SJSA1 (cell line): ENCODE data around the gene TXNDC11. TPM values are rescaled to one million over a fixed set of nuclear protein-coding genes. Genes with fewer than 3 reads are reported as not detected.

ENCODE experiments used
- DNase-seq, 2 experiments: peaks; one replicate each; pipeline ENCODE4 v3.0.0-alpha.2; 2015 to 2020; ENCODE audit warnings: low spot score in 2 of 2, low read depth in 1 of 2
- H3K27ac ChIP-seq: fragments of 250-450 bp; sonication (Bioruptor Pico); 2 replicates; pipeline ENCODE4 v1.5.1; 2020; ENCODE audit warnings: mild to moderate bottlenecking, moderate library complexity
- H3K27me3 ChIP-seq: fragments of 250-450 bp; sonication (Bioruptor Pico); replicated peaks from 2 replicates; pipeline ENCODE4 v1.5.1; 2020; ENCODE audit warnings: mild to moderate bottlenecking, moderate library complexity
- H3K36me3 ChIP-seq: fragments of 250-450 bp; sonication (Bioruptor Pico); 2 replicates; pipeline ENCODE4 v1.5.1; 2020; ENCODE audit warnings: mild to moderate bottlenecking
- H3K4me1 ChIP-seq: fragments of 250-450 bp; sonication (Bioruptor Pico); replicated peaks from 2 replicates; pipeline ENCODE4 v1.6.1; 2021; ENCODE audit warnings: mild to moderate bottlenecking
- H3K4me3 ChIP-seq: fragments of 250-450 bp; sonication (Bioruptor Pico); 2 replicates; pipeline ENCODE4 v1.5.1; 2020; ENCODE audit warnings: mild to moderate bottlenecking
- H3K9me3 ChIP-seq: fragments of 250-450 bp; sonication (Bioruptor Pico); replicated peaks from 2 replicates; pipeline ENCODE4 v1.5.1; 2020; ENCODE audit warnings: mild to moderate bottlenecking
- total RNA-seq: library from RNA; depleted of rRNA; stranded (reverse); fragments of >200 nt; shearing (Covaris generic); gene quantifications from 2 replicates; pipeline ENCODE4 v1.2.3, GENCODE V29; 2014

The TXNDC11 gene
- total RNA-seq, 1 experiment from 2014 or later, result 29.7 TPM

GRCh38 chr16:11705311-11706025 lies 37.2 kb downstream of the TXNDC11 start:
- DNase-seq, result no peak
- Histone ChIP-seq H3K27me3 (no peaks in the 10 kb centered on the region), H3K27ac (no peak overlapping the region), H3K4me1 (no peaks in the 10 kb centered on the region), H3K36me3 (peaks cover 18% of the 10 kb centered on the region; the same call in 1 of the 2 replicates), H3K4me3 (no peak overlapping the region), H3K9me3 (no peaks in the 10 kb centered on the region)

- Histone ChIP-seq H3K27ac (no peak overlapping the region), H3K36me3 (peaks cover 49% of the 10 kb centered on the region), H3K27me3 (no peaks in the 10 kb centered on the region), H3K4me3 (no peak overlapping the region), H3K4me1 (no peaks in the 10 kb centered on the region), H3K9me3 (no peaks in the 10 kb centered on the region; the same call in 1 of the 2 replicates)
- no peak for DNase-seq
Observed at GRCh38 chr16:11700264-11701029, 42.2 kb downstream of the TXNDC11 start.

GRCh38 chr16:11699234-11699894 lies 43.3 kb downstream of the TXNDC11 start:
- Histone ChIP-seq H3K27me3 (no peaks in the 10 kb centered on the region), H3K9me3 (no peaks in the 10 kb centered on the region; the same call in 1 of the 2 replicates), H3K36me3 (peaks cover 59% of the 10 kb centered on the region), H3K4me1 (no peaks in the 10 kb centered on the region), H3K4me3 (no peak overlapping the region), H3K27ac (no peak overlapping the region)
- no peak for DNase-seq

- Histone ChIP-seq H3K4me3 (no peak overlapping the region), H3K9me3 (no peaks in the 10 kb centered on the region; the same call in 1 of the 2 replicates), H3K4me1 (no peaks in the 10 kb centered on the region), H3K27ac (no peak overlapping the region), H3K36me3 (peaks cover 59% of the 10 kb centered on the region), H3K27me3 (no peaks in the 10 kb centered on the region)
- DNase-seq, result no peak
Observed at GRCh38 chr16:11698271-11698689, 44.4 kb downstream of the TXNDC11 start.

GRCh38 chr16:11697319-11697718 lies 45.3 kb downstream of the TXNDC11 start:
- Histone ChIP-seq H3K9me3 (no peaks in the 10 kb centered on the region; the same call in 1 of the 2 replicates), H3K4me3 (no peak overlapping the region), H3K27ac (no peak overlapping the region), H3K4me1 (no peaks in the 10 kb centered on the region), H3K27me3 (no peaks in the 10 kb centered on the region), H3K36me3 (peaks cover 59% of the 10 kb centered on the region)
- no peak for DNase-seq

GRCh38 chr16:11696266-11697012 lies 46.2 kb downstream of the TXNDC11 start:
- H3K36me3 ChIP-seq, result peaks cover 61% of the 10 kb centered on the region
- no peak for DNase-seq
- no peak overlapping the region for H3K4me3 ChIP-seq
- H3K27ac ChIP-seq, result no peak overlapping the region
- H3K9me3 ChIP-seq, result no peaks in the 10 kb centered on the region; the same call in 1 of the 2 replicates
- H3K27me3 ChIP-seq, result no peaks in the 10 kb centered on the region
- no peaks in the 10 kb centered on the region for H3K4me1 ChIP-seq

GRCh38 chr16:11692651-11693050 lies 50.0 kb downstream of the TXNDC11 start:
- Histone ChIP-seq H3K4me3 (no peak overlapping the region), H3K4me1 (peaks cover 10% of the 10 kb centered on the region), H3K36me3 (peaks cover 63% of the 10 kb centered on the region), H3K27ac (no peak overlapping the region), H3K27me3 (no peaks in the 10 kb centered on the region), H3K9me3 (no peaks in the 10 kb centered on the region)
- peak in 1 of 2 experiments; percentile 35 for DNase-seq

- Histone ChIP-seq H3K9me3 (no peaks in the 10 kb centered on the region), H3K4me3 (no peak overlapping the region), H3K4me1 (peaks cover 13% of the 10 kb centered on the region), H3K36me3 (peaks cover 63% of the 10 kb centered on the region), H3K27me3 (no peaks in the 10 kb centered on the region), H3K27ac (no peak overlapping the region)
- DNase-seq, result no peak
Observed at GRCh38 chr16:11692171-11692570, 50.5 kb downstream of the TXNDC11 start.

- peak in 1 of 2 experiments; percentile 34 for DNase-seq
- H3K27me3 ChIP-seq, result no peaks in the 10 kb centered on the region
- peaks cover 17% of the 10 kb centered on the region for H3K4me1 ChIP-seq
- no peak overlapping the region for H3K27ac ChIP-seq
- peaks cover 63% of the 10 kb centered on the region for H3K36me3 ChIP-seq
- H3K4me3 ChIP-seq, result no peak overlapping the region
- H3K9me3 ChIP-seq, result no peaks in the 10 kb centered on the region
Observed at GRCh38 chr16:11691771-11692170, 50.9 kb downstream of the TXNDC11 start.

- H3K27ac ChIP-seq, result no peak overlapping the region
- H3K36me3 ChIP-seq, result peaks cover 58% of the 10 kb centered on the region
- H3K9me3 ChIP-seq, result no peaks in the 10 kb centered on the region
- no peak overlapping the region for H3K4me3 ChIP-seq
- H3K27me3 ChIP-seq, result no peaks in the 10 kb centered on the region
- DNase-seq, result peak in 1 of 2 experiments; percentile 6
- peaks cover 22% of the 10 kb centered on the region for H3K4me1 ChIP-seq
Observed at GRCh38 chr16:11691235-11691634, 51.4 kb downstream of the TXNDC11 start.

- Histone ChIP-seq H3K9me3 (no peaks in the 10 kb centered on the region), H3K4me3 (no peak overlapping the region), H3K36me3 (peaks cover 53% of the 10 kb centered on the region), H3K27ac (no peak overlapping the region), H3K27me3 (no peaks in the 10 kb centered on the region), H3K4me1 (peaks cover 27% of the 10 kb centered on the region)
- DNase-seq, result peak in 1 of 2 experiments; percentile 13
Observed at GRCh38 chr16:11689031-11689840, 53.4 kb downstream of the TXNDC11 start.

- Histone ChIP-seq H3K4me3 (no peak overlapping the region), H3K9me3 (no peaks in the 10 kb centered on the region), H3K27me3 (no peaks in the 10 kb centered on the region), H3K36me3 (peaks cover 59% of the 10 kb centered on the region), H3K27ac (0 out of 2 replicates have a peak overlapping the region, but pooled peaks have one; percentile 11), H3K4me1 (peaks cover 27% of the 10 kb centered on the region)
- peak in 1 of 2 experiments; percentile 28 for DNase-seq
Observed at GRCh38 chr16:11688520-11688886, 54.2 kb downstream of the TXNDC11 start.
